ENCODE measurements around the gene ZNRF3. TPM values are rescaled to one million over a fixed set of nuclear protein-coding genes. Genes with fewer than 3 reads are reported as not detected.
A peak's percentile ranks its signal among the peaks of the same experiment; 100 is the strongest.

Gene ZNRF3
- total RNA-seq, 1 donor: 6.9 TPM

DNA sequence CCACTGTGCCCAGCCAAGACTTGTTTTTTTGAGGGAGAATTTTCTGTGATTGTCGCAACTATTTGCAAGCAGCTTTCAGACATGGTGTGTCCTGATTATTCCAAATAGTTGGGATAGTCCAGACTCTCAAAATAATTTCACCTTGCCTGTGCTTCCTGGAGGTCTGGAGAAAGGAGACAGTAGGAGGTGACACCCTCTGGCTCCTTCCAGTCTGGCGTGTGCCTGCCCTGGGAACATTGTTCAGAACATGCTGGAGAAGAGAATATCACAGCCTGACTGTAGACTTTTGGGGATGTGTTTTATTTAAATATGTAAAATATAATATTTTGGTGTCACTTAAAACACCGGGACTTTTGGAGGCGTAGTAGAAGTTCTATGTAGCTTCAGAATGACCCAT is 14.9 kb downstream of the ZNRF3 start:
- DNase-seq (ENCODE audit: insufficient read length, low spot score, missing footprints): no peak
- peaks cover 47% of the 10 kb centered on the region for H3K79me2 ChIP-seq (ENCODE audit: insufficient read depth, low read length)

DNA sequence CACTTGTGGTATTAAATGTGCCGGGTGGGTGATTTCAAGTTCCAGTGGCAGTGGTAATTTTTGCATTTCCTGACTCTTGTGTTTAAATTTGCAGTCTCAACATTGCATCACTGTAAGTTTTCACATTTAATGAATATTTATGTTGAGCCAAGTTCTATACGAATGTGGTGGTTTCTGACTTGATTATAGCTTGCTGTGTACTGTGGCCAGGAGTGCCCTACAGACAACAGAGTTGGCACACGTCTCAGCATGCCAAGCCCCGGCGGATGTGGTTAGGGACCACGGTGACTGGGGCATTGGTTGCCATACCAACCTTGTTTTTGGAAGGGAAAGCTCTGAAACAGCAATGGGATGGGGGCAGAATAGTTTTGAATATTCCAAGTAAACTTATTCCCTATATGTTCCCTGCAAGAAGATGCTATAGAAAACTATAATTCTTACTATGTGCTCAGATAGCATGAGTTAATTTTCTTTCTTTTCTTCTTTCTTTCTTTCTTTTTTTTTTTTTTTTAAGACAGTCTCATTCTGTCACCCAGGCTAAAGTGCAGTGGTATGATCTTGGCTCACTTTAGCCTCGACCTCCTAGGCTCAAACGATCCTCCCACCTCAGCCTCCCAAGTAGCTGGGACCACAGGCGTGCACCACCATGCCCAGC is 16.0 kb downstream of the ZNRF3 start:
- H3K4me3 ChIP-seq (ENCODE audit: insufficient read depth, low read length): peak overlapping the region; percentile 9
- H3K79me2 ChIP-seq (ENCODE audit: insufficient read depth, low read length): peaks cover 49% of the 10 kb centered on the region

More for the DNA sequence above, 14.9 kb downstream of the ZNRF3 start:
- Histone ChIP-seq H2AFZ (ENCODE audit: low read length) (no peak overlapping the region), H3K4me3 (ENCODE audit: insufficient read depth, low read length) (no peak overlapping the region), H3K4me1 (ENCODE audit: insufficient read depth, low read length) (peaks cover 12% of the 10 kb centered on the region), H4K20me1 (ENCODE audit: insufficient read depth, low read length) (peaks cover 4% of the 10 kb centered on the region), H3K27me3 (ENCODE audit: insufficient read depth, low read length) (no peaks in the 10 kb centered on the region), H3K9me3 (ENCODE audit: low read depth, low read length) (no peaks in the 10 kb centered on the region), H3K36me3 (ENCODE audit: insufficient read depth, low read length) (no peaks in the 10 kb centered on the region), H3K27ac (ENCODE audit: low read depth, low read length) (no peak overlapping the region), H3K4me2 (ENCODE audit: insufficient read depth, low read length) (no peak overlapping the region)
- TF ChIP-seq, protein P1, sequence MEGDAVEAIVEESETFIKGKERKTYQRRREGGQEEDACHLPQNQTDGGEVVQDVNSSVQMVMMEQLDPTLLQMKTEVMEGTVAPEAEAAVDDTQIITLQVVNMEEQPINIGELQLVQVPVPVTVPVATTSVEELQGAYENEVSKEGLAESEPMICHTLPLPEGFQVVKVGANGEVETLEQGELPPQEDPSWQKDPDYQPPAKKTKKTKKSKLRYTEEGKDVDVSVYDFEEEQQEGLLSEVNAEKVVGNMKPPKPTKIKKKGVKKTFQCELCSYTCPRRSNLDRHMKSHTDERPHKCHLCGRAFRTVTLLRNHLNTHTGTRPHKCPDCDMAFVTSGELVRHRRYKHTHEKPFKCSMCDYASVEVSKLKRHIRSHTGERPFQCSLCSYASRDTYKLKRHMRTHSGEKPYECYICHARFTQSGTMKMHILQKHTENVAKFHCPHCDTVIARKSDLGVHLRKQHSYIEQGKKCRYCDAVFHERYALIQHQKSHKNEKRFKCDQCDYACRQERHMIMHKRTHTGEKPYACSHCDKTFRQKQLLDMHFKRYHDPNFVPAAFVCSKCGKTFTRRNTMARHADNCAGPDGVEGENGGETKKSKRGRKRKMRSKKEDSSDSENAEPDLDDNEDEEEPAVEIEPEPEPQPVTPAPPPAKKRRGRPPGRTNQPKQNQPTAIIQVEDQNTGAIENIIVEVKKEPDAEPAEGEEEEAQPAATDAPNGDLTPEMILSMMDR (IDR thresholded peaks at IDR 0.05; ENCODE audit: extremely low read depth, low read depth, low read length): no peak

DNA sequence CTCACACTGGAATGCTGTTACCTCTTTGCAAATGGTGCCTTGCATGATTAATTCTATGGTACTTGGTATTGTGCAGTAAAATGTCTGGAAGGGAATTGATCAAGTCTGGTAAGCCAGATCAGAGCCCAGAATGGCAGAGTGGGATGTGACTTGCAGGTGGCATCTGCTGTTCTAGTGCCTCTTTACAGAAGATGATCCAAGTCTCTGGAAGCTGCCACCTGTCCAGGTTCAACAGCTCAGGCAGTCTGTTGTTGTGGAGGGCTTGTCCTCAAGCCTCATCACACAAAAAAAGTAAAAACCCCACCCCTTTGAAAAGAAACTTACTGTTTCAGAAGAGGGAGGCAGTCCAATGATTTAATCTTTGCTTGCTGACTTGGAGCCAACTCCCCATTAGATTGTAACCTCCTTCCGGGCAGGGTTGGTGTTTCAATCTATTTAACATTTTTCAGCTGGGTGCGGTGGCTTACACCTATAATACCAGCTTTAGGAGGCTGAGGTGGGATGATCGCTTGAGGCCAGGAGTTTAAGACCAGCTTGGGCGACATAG is 17.1 kb downstream of the ZNRF3 start:
- Histone ChIP-seq H3K27me3 (ENCODE audit: insufficient read depth, low read length) (no peaks in the 10 kb centered on the region), H3K9me3 (ENCODE audit: low read depth, low read length) (no peaks in the 10 kb centered on the region), H3K79me2 (ENCODE audit: insufficient read depth, low read length) (peaks cover 43% of the 10 kb centered on the region), H3K27ac (ENCODE audit: low read depth, low read length) (no peak overlapping the region), H3K4me2 (ENCODE audit: insufficient read depth, low read length) (no peak overlapping the region), H3K4me3 (ENCODE audit: insufficient read depth, low read length) (no peak overlapping the region), H3K36me3 (ENCODE audit: insufficient read depth, low read length) (no peaks in the 10 kb centered on the region), H4K20me1 (ENCODE audit: insufficient read depth, low read length) (no peaks in the 10 kb centered on the region), H2AFZ (ENCODE audit: low read length) (no peak overlapping the region), H3K4me1 (ENCODE audit: insufficient read depth, low read length) (peaks cover 19% of the 10 kb centered on the region)
- TF ChIP-seq, protein P1 (IDR thresholded peaks at IDR 0.05; ENCODE audit: extremely low read depth, low read depth, low read length): no peak
- DNase-seq (ENCODE audit: insufficient read length, low spot score, missing footprints): no peak

More for the DNA sequence above, 16.0 kb downstream of the ZNRF3 start:
- no peaks in the 10 kb centered on the region for H3K9me3 ChIP-seq (ENCODE audit: low read depth, low read length)
- H2AFZ ChIP-seq (ENCODE audit: low read length): no peak overlapping the region
- H3K4me2 ChIP-seq (ENCODE audit: insufficient read depth, low read length): peak overlapping the region; percentile 42
- H3K27me3 ChIP-seq (ENCODE audit: insufficient read depth, low read length): no peaks in the 10 kb centered on the region
- peaks cover 4% of the 10 kb centered on the region for H4K20me1 ChIP-seq (ENCODE audit: insufficient read depth, low read length)
- DNase-seq (ENCODE audit: insufficient read length, low spot score, missing footprints): peak; percentile 90
- TF ChIP-seq, protein P1 (IDR thresholded peaks at IDR 0.05; ENCODE audit: extremely low read depth, low read depth, low read length): no peak
- H3K36me3 ChIP-seq (ENCODE audit: insufficient read depth, low read length): no peaks in the 10 kb centered on the region
- peaks cover 18% of the 10 kb centered on the region for H3K4me1 ChIP-seq (ENCODE audit: insufficient read depth, low read length)
- H3K27ac ChIP-seq (ENCODE audit: low read depth, low read length): peak overlapping the region; percentile 14

DNA sequence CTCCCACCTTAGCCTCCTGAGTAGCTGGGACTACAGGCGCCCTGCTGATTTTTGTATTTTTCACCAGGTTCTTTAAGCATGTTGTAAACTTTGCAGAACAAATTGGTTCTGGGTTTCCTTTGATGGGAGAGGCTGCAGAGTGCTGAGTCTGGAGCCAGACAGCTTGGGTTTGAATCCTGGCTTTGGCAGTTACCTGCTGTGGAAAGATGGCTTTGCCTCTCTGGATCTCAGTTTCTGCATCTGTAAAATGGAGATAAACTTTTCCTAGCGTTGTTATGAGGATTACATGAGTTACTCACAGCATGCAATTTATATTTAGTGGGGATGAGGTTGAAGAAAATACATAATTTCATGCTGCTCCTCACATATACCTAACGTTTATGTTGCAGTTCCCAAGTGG is 19.1 kb downstream of the ZNRF3 start:
- TF ChIP-seq, protein P1 (IDR thresholded peaks at IDR 0.05; ENCODE audit: extremely low read depth, low read depth, low read length): no peak
- no peak overlapping the region for H3K4me3 ChIP-seq (ENCODE audit: insufficient read depth, low read length)
- no peaks in the 10 kb centered on the region for H3K9me3 ChIP-seq (ENCODE audit: low read depth, low read length)
- no peaks in the 10 kb centered on the region for H3K27me3 ChIP-seq (ENCODE audit: insufficient read depth, low read length)
- no peak overlapping the region for H3K4me2 ChIP-seq (ENCODE audit: insufficient read depth, low read length)
- no peak overlapping the region for H2AFZ ChIP-seq (ENCODE audit: low read length)
- H3K79me2 ChIP-seq (ENCODE audit: insufficient read depth, low read length): peaks cover 39% of the 10 kb centered on the region
- H3K27ac ChIP-seq (ENCODE audit: low read depth, low read length): no peak overlapping the region
- peaks cover 19% of the 10 kb centered on the region for H3K4me1 ChIP-seq (ENCODE audit: insufficient read depth, low read length)
- no peak for DNase-seq (ENCODE audit: insufficient read length, low spot score, missing footprints)
- no peaks in the 10 kb centered on the region for H4K20me1 ChIP-seq (ENCODE audit: insufficient read depth, low read length)
- no peaks in the 10 kb centered on the region for H3K36me3 ChIP-seq (ENCODE audit: insufficient read depth, low read length)

All from osteoblast (primary cell).